GM21717 (cell line): ENCODE results near the gene STXBP3.
"Not testable (repeated sequence)": the region's sequence is repeated elsewhere in the genome, so short reads cannot be mapped to it uniquely, and the experiment has no call there.

Experiments
- ATAC-seq: cut with Tn5 transposase; IDR thresholded peaks from one replicate; pipeline ENCODE4 v1.9.1; 2021; ENCODE audit warnings: mild to moderate bottlenecking, moderate library complexity; ENCODE audit not compliant: unreplicated experiment

The STXBP3 gene

DNA sequence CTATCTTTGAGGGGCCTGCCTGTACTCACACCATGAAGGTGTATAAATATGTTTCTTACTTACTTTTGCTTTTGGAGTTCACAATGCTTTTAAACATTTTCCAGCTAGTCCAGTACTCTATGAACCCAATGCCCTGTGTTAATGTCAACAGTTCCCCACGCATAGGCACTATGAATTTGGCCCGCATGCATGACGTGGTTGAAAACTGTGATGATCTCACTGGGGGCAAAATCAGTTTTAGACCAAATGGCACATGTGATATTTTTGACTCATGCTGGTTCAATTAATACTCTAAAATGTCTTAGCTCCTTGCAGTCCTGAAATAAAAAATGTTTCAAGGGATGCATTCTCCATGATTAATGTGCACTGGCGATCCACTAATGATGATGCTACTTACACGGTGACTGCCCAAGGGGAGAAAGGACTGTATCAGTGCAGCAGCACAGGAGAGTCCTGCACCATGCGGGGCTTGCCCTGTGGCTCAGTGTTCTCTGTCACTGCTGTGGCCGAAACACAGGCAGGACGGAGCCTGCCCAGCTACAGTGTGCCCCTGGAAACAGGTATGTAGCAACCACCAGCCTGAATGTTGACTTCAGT lies 18.0 kb upstream of the STXBP3 start:
- ATAC-seq: no peak

DNA sequence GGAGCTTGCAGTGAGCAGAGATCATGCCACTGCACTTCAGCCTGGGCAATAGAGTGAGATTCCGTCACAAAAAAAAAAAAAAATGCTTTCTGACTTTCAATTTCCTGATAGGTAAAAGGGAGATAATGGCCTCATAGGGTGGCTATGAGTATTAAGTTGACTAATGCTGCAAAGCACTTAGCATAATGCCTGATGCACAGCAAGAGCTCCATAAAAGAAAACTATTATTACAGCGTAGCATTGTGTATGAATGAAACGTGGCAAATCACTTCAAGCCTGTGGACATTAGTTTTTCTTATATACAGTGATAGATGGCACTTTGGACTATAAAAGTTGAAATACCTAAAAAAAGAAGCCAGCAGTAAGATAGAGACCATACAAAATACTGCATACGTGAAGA lies 17.0 kb upstream of the STXBP3 start:
- ATAC-seq: no peak

DNA sequence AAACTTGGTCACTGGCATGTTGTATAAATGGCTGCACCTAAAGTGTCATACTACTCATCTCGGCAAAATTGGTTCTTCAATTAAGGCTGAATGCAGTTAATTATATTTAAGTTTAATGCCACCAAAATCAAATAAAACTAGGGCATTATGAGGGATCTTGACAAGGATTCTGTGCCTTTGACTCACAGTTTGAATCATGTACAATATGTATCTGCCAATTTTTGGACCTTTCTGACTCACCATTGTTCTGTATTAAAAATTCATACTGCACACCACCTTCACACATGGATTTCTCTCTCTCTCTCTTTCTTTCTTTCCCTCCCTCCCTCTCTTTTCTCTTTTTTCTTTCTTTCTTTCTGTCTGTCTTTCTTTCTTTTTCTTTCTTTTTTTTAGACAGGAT lies 14.1 kb upstream of the STXBP3 start:
- no peak for ATAC-seq

DNA sequence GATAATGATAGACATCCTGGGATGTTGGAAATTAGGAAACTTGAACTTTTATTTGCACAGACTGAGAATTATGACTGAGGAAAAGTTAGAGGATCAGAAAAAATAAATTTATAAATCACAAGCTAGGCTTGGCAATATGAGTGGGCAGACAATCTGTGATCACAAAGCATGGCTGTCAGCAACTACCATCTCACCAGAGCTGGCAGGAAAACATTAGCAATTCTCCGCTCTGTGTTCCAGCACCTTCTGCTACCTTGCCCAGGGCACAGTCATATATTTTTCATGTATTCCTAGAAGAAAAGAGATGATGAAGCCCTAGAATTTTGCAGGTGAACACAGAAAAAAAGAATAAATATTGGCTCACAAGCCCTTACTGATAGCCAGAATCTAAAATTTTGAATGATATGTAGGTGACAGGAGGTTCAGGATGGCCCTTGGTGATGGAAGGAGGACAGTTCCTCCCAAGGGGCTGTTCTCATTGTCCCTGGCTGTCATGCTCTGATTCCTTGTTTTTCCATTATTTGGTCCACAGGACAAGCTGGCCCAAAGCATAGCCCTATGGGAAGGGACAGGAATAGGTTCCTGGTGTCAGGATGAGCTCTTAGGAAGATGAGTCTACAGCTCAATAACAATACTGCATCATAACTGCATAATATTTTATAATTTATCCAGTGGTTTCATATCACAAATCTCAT lies 12.2 kb upstream of the STXBP3 start:
- no peak for ATAC-seq

DNA sequence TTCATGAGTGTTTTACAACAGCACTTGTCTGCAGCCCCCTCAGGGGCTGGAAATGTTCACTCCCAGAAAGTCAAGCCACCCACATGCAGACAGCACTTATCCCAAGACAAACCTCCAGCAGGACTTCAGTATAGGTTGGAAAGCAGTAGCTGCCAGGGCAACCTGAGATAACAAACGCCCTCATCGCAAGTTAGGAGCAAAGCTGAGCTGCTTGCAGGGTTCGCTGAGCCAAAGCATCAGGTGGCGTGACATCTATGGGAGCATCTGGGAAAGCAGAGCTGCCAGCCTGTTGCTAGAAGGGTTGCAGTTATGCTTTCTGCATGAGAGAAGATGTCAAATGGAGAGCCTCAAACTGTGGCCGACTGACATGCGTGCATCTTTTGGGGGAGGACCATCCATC lies 4.2 kb upstream of the STXBP3 start:
- no peak for ATAC-seq

DNA sequence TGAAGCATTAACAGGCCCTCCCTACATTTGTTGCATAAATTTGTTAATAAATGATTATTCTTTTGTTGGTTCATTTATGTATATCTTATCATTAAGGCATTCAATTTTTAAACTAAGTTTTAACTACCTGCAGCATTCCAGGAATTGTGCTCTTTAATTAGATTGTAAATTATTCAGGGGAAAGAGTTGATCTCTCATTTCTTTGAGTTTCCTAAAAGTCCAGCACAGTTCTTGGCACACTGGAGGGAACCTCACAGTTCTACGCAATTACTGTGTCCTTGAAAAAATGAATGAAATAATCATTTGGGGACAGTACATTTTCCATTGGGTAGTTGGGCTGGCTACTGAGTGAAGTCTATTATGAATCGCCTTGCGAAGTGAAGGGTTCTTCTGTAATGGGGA lies 493 bp upstream of the STXBP3 start:
- no peak for ATAC-seq

DNA sequence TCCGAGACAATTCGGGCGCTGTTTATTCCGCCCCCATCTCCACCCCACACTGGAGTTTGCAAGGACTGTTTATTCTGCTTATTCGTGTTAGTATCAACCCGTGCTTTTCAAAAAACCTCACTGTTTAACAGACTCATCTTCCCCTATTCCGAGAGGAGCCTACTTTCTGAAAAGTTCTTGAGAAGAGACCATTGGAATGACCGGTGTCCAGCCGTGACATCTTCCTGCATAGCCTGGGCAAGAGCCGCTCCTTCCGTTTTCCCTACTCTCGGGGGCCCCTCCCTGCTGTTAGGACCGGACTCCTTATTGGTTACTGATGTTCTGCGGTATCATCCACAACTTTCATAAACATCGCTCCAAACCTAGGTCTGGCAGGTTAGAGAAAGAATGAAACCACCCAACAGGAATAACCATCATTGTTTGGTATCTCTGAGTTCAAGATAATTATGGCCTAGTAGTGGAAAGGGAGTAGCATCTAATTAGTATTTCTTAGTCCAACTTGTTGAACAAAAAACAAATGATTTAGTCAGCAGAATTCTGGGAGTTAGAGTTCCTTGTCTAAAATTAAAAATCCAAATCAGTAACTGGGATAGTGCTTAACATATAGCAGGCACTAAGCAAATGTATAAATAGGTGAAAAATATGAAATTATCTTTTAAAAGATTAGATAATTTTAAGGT lies 837 bp downstream of the STXBP3 start:
- ATAC-seq: peak; percentile 38

DNA sequence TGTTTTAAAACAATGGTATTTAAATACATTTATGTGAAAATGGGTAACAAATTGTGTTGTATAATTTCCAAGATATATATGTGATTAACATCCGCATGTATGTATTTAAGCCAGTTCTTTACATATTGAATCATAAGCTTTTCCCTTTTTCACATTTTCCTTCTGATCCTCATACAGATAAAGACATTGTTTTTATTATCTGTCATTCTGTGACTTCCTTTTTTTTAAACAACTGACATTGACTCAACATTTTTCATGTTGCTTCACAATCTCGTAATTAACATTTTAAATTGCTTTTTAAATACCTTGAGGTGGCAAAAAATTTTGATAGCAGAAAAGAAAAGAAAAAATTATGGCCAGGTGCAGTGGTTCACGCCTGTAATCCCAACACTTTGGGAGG lies 1.4 kb downstream of the STXBP3 start:
- no peak for ATAC-seq

DNA sequence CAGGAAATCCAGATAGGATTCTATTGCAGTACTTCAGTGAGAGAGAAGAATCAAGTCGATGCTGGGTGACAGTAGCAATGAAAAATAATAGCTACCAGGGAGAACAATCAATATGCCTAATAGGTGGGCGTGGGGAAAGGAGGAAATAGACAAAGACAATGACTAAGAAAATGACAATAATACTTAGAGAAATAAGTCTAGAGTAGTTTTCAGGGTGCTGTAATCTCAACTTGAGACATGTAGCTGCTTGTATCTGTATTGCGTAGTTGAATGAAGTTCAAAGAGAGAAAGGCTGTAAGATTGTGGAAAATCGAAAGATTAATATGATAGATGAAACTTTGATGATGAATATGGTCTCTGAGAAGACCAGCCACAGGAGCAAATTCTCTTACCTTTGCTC lies 2.6 kb downstream of the STXBP3 start:
- no peak for ATAC-seq

DNA sequence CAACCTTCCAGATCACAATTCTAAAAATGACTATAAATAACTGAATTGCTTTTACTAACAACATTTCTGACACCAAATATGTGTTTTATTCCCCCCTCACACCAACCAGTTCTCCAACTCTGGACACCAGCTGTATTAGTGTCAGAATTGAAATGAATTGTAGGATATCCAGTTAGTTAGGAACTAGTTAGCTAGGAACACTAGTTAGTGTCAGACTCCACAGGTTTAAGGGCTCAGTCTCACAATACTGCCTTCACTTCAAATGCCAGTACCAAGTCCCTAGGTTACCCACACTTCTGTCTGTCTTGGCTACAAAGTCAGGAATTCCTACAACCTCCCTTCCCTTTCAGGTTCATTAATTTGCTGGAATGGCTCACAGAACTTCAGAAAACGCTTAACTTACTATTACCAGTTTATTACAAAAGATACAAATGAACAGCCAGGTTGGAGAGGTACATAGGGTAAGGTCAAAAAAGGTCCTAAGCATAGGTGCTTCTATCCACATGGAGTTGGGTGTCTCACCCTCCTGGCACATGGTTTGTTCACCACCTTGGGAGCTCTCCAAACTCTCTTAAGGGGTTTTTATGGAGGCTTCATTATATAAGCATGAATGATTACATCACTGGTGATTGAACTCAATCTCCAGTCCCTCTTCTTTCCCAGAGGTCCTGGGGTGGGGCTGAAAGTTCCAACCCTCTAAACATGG lies 4.2 kb downstream of the STXBP3 start:
- no peak for ATAC-seq

DNA sequence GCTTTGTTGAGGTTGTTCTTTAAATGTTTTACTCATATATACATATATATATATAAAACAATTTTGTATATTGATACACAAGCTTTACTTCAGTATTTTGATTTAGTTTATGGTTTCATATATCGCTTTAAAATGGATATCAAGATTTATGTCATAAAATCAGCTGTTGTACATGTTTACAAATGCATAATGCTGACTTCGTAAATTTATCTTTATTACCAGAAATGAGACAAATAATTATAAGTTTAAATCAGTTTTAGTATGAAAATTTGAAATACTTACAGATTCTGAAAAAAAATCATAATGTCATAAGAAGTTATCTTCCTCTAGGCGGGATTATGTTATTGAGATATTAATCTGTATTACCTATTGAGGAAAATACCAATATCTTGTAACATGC lies 6.9 kb downstream of the STXBP3 start:
- ATAC-seq: no peak

DNA sequence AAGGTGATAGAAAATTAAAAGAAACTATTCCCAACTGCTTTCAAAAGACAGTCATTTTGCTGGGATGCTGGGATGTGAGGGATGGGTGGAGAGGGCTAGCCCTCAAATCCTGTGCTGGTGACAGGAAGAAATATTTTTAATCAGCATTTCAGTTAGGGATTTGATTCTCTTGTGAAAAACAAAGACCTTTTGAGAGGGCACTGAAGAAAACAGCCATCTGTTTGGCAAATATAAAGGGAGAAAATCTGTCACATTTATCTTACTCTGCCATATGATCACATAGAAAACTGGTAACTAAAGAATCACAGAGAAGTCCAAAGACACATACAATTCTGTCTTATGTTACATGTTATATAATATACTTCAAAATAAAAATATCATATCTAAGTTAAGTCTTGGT lies 12.3 kb downstream of the STXBP3 start:
- no peak for ATAC-seq

DNA sequence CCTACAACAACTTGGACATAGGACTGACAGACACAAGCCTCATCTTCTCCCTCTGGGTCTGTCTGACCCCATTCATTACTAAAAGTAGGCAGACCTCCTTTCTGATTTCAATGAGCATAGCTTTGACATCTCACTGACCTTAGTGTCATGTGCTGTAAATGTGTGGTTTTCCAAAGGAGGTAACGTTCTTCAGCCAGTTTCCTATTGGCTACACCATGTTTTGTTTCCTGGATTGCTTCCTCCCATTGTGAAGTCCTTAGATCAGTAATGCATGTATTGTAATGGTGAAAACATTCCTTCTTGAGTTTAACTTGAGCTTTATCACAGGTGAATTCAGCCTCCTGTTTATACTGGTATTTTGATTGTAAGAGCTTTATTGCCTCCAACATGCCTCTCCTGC lies 20.6 kb downstream of the STXBP3 start:
- no peak for ATAC-seq

DNA sequence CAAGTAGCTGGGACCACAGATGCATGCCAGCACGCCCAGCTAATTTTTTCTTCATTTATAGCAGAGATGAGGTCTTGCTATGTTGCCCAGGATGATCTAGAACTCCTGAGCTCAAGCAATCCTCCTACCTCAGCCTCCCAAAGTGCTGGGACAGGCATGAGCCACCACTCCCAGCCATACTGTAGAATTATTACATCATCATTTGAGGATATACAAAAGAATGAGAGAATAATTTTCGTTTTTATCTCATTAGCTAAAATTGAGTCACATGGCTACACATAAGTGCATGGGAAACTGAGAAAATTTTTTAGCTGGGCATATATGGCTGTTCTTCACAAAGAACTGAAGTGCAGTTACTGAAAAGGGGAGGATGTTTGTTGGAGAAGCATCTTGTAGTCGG lies 21.2 kb downstream of the STXBP3 start:
- no peak for ATAC-seq

DNA sequence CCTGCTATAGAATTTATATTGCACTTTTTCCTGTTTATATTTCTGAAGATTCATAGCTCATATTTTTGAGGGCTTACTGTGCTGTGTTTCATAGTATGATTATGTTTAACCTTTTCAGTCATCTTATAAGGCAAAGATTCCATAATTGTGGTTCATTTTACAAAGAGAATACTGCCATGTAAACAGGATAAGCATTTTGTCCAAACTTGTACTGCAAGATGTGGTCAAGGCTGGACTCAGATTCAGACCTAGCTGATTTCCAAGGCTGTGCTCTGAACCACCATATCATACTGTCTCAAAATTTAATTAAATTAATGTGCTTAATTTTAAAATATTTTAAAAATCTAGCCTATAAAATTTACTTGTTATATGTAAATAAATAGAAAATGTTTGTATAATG lies 31.4 kb downstream of the STXBP3 start:
- no peak for ATAC-seq

DNA sequence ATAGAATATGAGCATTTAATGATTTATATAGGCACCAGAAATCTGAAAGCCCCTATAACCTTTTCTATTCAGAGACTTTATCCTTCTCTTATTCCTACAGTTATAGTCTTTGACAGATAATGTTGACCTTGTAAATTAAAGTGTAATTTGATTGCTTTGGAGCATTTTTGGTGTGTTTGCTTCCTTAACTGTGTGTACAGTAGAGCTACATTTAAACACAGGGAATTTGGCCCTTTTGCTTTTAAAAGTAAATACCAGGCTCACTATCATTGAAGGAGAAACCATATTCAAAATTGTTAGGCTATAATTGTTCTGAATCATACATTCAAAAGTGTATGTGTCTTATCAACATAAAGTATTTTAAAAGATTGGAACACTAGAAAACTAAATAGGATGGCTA lies 33.0 kb downstream of the STXBP3 start:
- ATAC-seq: no peak

DNA sequence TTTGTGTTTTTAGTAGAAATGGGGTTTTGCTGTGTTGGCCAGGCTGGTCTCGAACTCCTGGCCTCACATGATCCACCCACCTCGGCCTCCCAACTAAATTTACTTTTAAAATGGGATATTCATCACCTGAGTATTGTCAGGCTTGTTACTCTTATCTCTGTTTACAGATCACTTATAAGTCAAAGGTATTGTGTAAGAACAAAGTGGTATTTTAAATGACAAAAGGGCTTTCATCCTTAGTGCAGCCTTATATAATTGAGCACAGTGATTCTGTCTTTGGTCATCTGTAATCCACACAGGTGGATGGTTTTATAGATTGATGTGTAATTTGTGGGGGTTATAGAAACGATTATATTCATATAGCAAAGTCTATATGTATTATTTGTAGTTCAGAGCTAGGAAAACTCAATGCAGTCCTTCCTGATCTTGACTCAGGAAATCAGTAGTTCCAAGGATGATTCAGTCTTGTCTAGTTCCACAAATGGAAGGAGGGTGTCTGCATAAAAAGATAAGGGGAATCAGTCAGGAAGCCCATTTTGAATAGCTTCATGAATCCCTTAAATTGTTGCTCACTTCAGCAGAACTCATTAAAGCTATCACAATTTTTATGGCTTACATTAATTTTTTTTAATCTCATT lies 34.6 kb downstream of the STXBP3 start:
- ATAC-seq: no peak

DNA sequence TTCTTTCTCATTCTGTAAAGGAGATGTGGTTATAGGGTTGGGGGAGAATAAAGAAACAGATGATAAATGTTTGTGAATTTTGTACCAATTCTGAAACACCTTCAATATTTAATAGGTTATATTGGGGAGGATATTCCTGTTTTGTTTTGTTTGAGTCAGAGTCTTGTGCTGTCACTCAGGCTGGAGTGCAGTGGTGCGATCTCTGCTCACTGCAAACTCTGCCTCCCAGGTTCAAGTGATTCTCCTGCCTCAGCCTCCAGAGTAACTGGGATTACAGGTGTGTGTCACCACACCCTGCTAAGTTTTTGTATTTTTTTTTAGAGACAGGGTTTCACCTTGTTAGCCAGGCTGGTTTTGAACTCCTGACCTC lies 35.1 kb downstream of the STXBP3 start:
- not testable (repeated sequence) for ATAC-seq

DNA sequence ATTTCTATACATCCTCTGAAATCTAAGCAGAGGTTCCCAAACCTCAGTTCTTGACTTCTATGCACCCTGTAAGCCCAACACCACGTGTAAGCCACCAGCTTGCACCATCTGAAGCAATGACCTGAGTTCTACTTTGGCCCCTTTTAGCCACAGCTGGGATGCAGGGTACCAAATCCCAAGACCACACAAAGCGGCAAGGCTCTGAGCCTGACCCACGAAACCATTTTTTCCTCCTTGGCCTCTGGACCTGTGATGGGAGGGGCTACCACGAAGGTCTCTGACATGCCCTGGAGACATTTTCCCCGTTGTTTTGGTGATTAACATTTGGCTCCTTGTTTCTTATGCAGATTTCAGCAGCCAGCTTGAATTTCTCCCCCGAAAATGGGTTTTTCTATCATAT lies 38.8 kb downstream of the STXBP3 start:
- no peak for ATAC-seq

DNA sequence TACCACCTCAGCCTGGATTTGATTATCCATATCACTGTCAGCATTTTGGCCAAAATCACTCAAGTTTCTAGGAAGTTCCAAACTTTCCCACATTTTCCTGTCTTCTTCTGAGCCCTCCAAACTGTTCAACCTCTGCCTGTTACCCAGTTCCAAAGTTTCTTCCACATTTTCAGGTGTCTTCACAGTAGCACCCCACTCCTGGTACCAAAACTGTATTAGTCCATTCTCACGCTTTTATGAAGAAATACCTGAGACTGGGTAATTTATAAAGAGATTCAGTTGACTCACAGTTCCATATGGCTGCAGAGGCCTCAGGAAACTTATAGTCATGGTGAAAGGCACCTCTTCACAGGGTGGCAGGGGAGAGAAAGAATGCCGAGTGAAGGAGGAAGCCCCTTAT lies 39.4 kb downstream of the STXBP3 start:
- no peak for ATAC-seq

DNA sequence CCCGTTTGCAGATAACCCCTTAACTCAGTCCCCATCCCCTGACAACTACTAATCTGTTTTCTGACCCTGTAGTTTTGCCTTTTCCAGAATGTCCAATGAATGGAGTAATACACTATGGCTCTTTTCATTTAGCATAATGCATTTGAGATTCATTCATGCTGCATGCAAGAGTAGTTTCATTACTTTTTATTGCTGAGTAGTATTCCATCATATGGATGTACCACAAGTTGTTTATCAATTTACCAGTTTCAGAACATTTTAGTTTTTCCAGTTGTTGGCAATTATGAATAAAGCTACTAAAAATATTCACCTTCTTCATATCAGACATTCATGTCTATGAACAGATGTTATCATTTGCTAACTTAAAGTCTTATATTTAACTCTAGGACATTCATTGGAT lies 45.3 kb downstream of the STXBP3 start:
- no peak for ATAC-seq

DNA sequence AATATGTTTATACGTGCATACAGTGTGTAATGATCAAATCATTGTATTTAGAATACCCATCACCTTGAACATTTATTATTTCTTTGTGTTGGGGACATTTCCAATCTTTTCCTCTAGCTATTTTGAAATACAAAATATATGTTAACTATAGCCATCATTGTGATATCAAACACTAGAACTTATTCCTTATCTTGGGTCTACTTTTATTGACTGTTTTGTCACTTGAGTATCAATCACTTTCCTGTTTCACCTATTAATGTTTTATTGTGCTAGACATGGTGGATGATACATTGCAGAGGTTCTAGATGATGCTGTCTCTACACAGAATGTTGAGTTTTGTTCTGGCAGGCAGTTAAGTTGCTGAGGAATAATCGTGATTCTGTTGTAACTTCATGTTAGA lies 45.9 kb downstream of the STXBP3 start:
- no peak for ATAC-seq
